SK-N-SH (cell line): ENCODE measurements around the gene DNAJB7. TPM values are rescaled to one million over a fixed set of nuclear protein-coding genes. Genes with fewer than 3 reads are reported as not detected.
A peak's percentile ranks its signal among the peaks of the same experiment; 100 is the strongest.

Experiments
- CTCF ChIA-PET: fragments of 300-600, 350-600 bp; formaldehyde crosslinking; extraction: SDS; loops from one replicate; lab custom pipeline; 2021; lab: Yijun Ruan, JAX
- POLR2A ChIA-PET: fragments of 350-600 bp; sonication (Branson Sonifier 250); formaldehyde crosslinking; extraction: SDS; loops from one replicate; lab custom pipeline; 2020; ENCODE audit warnings: antibody characterized with exemption, inconsistent platforms; lab: Yijun Ruan, JAX
- DNase-seq: peaks from one replicate; pipeline ENCODE4 v3.0.0; 2012
- H2AFZ ChIP-seq: fragments of 200-600 bp; sonication (generic); 2 replicates; pipeline ENCODE4 v1.8.1; 2016; ENCODE audit warnings: antibody characterized with exemption, mild to moderate bottlenecking, low read depth
- H3F3A ChIP-seq: fragments of 200-600 bp; sonication (generic); replicated peaks from 2 replicates; pipeline ENCODE3; 2016; ENCODE audit warnings: antibody characterized with exemption, mild to moderate bottlenecking; ENCODE audit not compliant: insufficient read depth
- H3K27ac ChIP-seq, 2 experiments: fragments of 200-500 bp in 1 of 2; fragments of 200-600 bp in 1 of 2; sonication (Bioruptor generic) in 1 of 2; sonication (generic), shearing (Covaris generic) in 1 of 2; 2 replicates each; pipeline versions ENCODE4 v1.5.1 to v1.6.1; 2014 to 2016; ENCODE audit warnings: low read depth in 2 of 2, inconsistent platforms in 1 of 2, low read length in 1 of 2, mild to moderate bottlenecking in 1 of 2, mixed read lengths in 1 of 2
- H3K27me3 ChIP-seq: fragments of 200-600 bp; sonication (generic), shearing (Covaris generic); 2 replicates; pipeline ENCODE4 v1.6.1; 2016; ENCODE audit warnings: mixed run types; ENCODE audit not compliant: insufficient read depth
- H3K36me3 ChIP-seq, 2 experiments: fragments of 200-500 bp in 1 of 2; fragments of 200-600 bp in 1 of 2; sonication (Bioruptor generic) in 1 of 2; sonication (generic) in 1 of 2; replicated peaks in 1 of 2; 2 replicates each; pipeline versions ENCODE3 to v1.5.1; 2014 to 2016; ENCODE audit warnings: low read length in 1 of 2, mild to moderate bottlenecking in 1 of 2; ENCODE audit not compliant: insufficient read depth in 2 of 2, control insufficient read depth in 1 of 2
- H3K4me1 ChIP-seq, 2 experiments: fragments of 200-500 bp in 1 of 2; fragments of 200-600 bp in 1 of 2; sonication (Bioruptor generic) in 1 of 2; sonication (generic), shearing (Covaris generic) in 1 of 2; 2 replicates each; pipeline versions ENCODE4 v1.5.1 to v1.6.1; 2014 to 2016; ENCODE audit warnings: low read depth in 1 of 2, low read length in 1 of 2, mixed run types in 1 of 2; ENCODE audit not compliant: insufficient read depth in 2 of 2, control insufficient read depth in 1 of 2
- H3K4me2 ChIP-seq: fragments of 200-600 bp; sonication (generic), shearing (Covaris generic); 2 replicates; pipeline ENCODE4 v1.6.1; 2017; ENCODE audit warnings: mixed run types
- H3K4me3 ChIP-seq, 2 experiments: fragments of 200-500 bp in 1 of 2; fragments of 200-600 bp in 1 of 2; sonication (Bioruptor generic) in 1 of 2; sonication (generic), shearing (Covaris generic) in 1 of 2; 2 replicates each; pipeline versions ENCODE4 v1.5.1 to v1.8.1; 2014 to 2016; ENCODE audit warnings: low read depth in 2 of 2, inconsistent platforms in 1 of 2, low read length in 1 of 2, mild to moderate bottlenecking in 1 of 2, mixed read lengths in 1 of 2, moderate library complexity in 1 of 2
- H3K79me2 ChIP-seq: fragments of 200-600 bp; sonication (generic); 2 replicates; pipeline ENCODE4 v1.8.1; 2017; ENCODE audit warnings: mild to moderate bottlenecking; ENCODE audit not compliant: insufficient read depth
- H3K9ac ChIP-seq: fragments of 200-600 bp; sonication (generic); 2 replicates; pipeline ENCODE4 v1.6.1; 2017; ENCODE audit warnings: mixed run types
- H3K9me2 ChIP-seq: fragments of 200-600 bp; sonication (generic); 2 replicates; pipeline ENCODE4 v1.6.1; 2017; ENCODE audit warnings: mixed run types
- H3K9me3 ChIP-seq: fragments of 200-600 bp; sonication (generic); 2 replicates; pipeline ENCODE4 v1.6.1; 2017; ENCODE audit warnings: mixed run types, mild to moderate bottlenecking, moderate library complexity
- H4K20me1 ChIP-seq: fragments of 200-600 bp; sonication (generic); 2 replicates; pipeline ENCODE4 v1.6.1; 2017; ENCODE audit warnings: mild to moderate bottlenecking, mixed run types; ENCODE audit not compliant: insufficient read depth
- CHD2 ChIP-seq: fragments of 150-350 bp; IDR thresholded peaks from 2 replicates; pipeline ENCODE4 v1.6.1; 2018; ENCODE audit warnings: low read length; ENCODE audit not compliant: partially characterized antibody
- EZH2phosphoT487 ChIP-seq: fragments of 200-600 bp; sonication (generic); IDR thresholded peaks from 2 replicates; pipeline ENCODE4 v1.6.1; 2017; ENCODE audit warnings: low read depth, mixed run types, mild to moderate bottlenecking, antibody characterized with exemption, moderate library complexity, borderline replicate concordance
- GATA2 ChIP-seq: sonication (generic); formaldehyde crosslinking; IDR thresholded peaks from 2 replicates; pipeline ENCODE4 v1.5.0; 2020; ENCODE audit warnings: mild to moderate bottlenecking, missing genetic modification reagents
- IRF3 ChIP-seq: fragments of 150-350 bp; IDR thresholded peaks from 2 replicates; pipeline ENCODE4 v1.6.1; 2016; ENCODE audit warnings: mild to moderate bottlenecking, low read depth, low read length
- JUND ChIP-seq: IDR thresholded peaks from 2 replicates; pipeline ENCODE4 v1.4.0; 2012
- NRF1 ChIP-seq: IDR thresholded peaks from 2 replicates; pipeline ENCODE4 v1.6.1; 2012; ENCODE audit warnings: low read depth, mild to moderate bottlenecking, low read length
- POLR2AphosphoS5 ChIP-seq: IDR thresholded peaks from 2 replicates; pipeline ENCODE4 v1.6.1; 2012; ENCODE audit warnings: low read depth, low read length
- TAF1 ChIP-seq: IDR thresholded peaks from 2 replicates; pipeline ENCODE4 v1.6.1; 2012; ENCODE audit warnings: low read depth, mild to moderate bottlenecking, low read length, moderate library complexity, borderline replicate concordance
- USF1 ChIP-seq: IDR thresholded peaks from 2 replicates; pipeline ENCODE4 v1.4.0; 2012; ENCODE audit warnings: low read depth, borderline replicate concordance
- WGBS: methylation state at CpG from one replicate; pipeline ENCODE4 v1.1.6; 2017; ENCODE audit warnings: low lambda C conversion rate; 5-methylcytosine and 5-hydroxymethylcytosine counted together
- polyA plus RNA-seq, 3 experiments: library from polyadenylated mRNA; depleted of rRNA; stranded (reverse); fragments of >200 nt; gene quantifications; 2 replicates each; pipeline ENCODE4 v1.2.3, GENCODE V29; 2012
- TF ChIP-seq, protein P1 (sequence below): IDR thresholded peaks from 2 replicates; pipeline ENCODE4 v1.4.0; 2012; ENCODE audit warnings: low read depth, borderline replicate concordance
- TF ChIP-seq, protein P2 (sequence below): IDR thresholded peaks from 2 replicates; pipeline ENCODE4 v1.6.1; 2012; ENCODE audit warnings: mild to moderate bottlenecking, low read depth, low read length, moderate library complexity

DNAJB7 gene
- polyA plus RNA-seq, 1 of the 3 experiments (the other 2 are of a cell fraction): not detected

- TF ChIP-seq, protein P1, sequence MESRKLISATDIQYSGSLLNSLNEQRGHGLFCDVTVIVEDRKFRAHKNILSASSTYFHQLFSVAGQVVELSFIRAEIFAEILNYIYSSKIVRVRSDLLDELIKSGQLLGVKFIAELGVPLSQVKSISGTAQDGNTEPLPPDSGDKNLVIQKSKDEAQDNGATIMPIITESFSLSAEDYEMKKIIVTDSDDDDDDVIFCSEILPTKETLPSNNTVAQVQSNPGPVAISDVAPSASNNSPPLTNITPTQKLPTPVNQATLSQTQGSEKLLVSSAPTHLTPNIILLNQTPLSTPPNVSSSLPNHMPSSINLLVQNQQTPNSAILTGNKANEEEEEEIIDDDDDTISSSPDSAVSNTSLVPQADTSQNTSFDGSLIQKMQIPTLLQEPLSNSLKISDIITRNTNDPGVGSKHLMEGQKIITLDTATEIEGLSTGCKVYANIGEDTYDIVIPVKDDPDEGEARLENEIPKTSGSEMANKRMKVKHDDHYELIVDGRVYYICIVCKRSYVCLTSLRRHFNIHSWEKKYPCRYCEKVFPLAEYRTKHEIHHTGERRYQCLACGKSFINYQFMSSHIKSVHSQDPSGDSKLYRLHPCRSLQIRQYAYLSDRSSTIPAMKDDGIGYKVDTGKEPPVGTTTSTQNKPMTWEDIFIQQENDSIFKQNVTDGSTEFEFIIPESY: no peak
- TF ChIP-seq IRF3: no peak
- TF ChIP-seq, all 33 proteins: peak for 5
Measured at GRCh38 chr22:40818747-40819598, 42.9 kb downstream of the DNAJB7 start, which contains the start of gene SLC25A17 (continued).

GRCh38 chr22:40818192-40818746 is 43.6 kb downstream of the DNAJB7 start:
- H3K36me3 ChIP-seq: peaks cover 0 to 9% of the 10 kb centered on the region in 2 experiments
- no peak for TF ChIP-seq IRF3
- TF ChIP-seq, protein P2, sequence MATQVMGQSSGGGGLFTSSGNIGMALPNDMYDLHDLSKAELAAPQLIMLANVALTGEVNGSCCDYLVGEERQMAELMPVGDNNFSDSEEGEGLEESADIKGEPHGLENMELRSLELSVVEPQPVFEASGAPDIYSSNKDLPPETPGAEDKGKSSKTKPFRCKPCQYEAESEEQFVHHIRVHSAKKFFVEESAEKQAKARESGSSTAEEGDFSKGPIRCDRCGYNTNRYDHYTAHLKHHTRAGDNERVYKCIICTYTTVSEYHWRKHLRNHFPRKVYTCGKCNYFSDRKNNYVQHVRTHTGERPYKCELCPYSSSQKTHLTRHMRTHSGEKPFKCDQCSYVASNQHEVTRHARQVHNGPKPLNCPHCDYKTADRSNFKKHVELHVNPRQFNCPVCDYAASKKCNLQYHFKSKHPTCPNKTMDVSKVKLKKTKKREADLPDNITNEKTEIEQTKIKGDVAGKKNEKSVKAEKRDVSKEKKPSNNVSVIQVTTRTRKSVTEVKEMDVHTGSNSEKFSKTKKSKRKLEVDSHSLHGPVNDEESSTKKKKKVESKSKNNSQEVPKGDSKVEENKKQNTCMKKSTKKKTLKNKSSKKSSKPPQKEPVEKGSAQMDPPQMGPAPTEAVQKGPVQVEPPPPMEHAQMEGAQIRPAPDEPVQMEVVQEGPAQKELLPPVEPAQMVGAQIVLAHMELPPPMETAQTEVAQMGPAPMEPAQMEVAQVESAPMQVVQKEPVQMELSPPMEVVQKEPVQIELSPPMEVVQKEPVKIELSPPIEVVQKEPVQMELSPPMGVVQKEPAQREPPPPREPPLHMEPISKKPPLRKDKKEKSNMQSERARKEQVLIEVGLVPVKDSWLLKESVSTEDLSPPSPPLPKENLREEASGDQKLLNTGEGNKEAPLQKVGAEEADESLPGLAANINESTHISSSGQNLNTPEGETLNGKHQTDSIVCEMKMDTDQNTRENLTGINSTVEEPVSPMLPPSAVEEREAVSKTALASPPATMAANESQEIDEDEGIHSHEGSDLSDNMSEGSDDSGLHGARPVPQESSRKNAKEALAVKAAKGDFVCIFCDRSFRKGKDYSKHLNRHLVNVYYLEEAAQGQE: no peak
- no peak for TF ChIP-seq NRF1
- TF ChIP-seq JUND: no peak
- no peak for TF ChIP-seq USF1
- no peak for TF ChIP-seq POLR2AphosphoS5
- no peak for TF ChIP-seq GATA2 (CRISPR knock-in tag)
- no peak for TF ChIP-seq CHD2
- no peak for TF ChIP-seq TAF1
- no peak for TF ChIP-seq EZH2phosphoT487
- H4K20me1 ChIP-seq: no peaks in the 10 kb centered on the region
- POLR2A ChIA-PET: no interaction called here
- H3K4me3 ChIP-seq: peak overlapping the region; percentile 73 to 80
- no peak for DNase-seq
- no peaks in the 10 kb centered on the region for H3K9me2 ChIP-seq
- peak overlapping the region; percentile 85; the same call in 1 of the 2 replicates for H3K9ac ChIP-seq
- H3K79me2 ChIP-seq: peaks cover 42% of the 10 kb centered on the region
- H3K9me3 ChIP-seq: no peaks in the 10 kb centered on the region
- H3F3A ChIP-seq: peaks cover 5% of the 10 kb centered on the region
- H3K27ac ChIP-seq: peak overlapping the region in 1 of 2 experiments; percentile 68; a peak in 1 of 4 replicates
- H3K27me3 ChIP-seq: no peaks in the 10 kb centered on the region
- CTCF ChIA-PET: interaction anchor here (0.7 kb wide), 1 partner anchor 17 kb away, joined by 3 read pairs; no protein-coding TSS in a partner anchor
- 12% methylated on average over 5 of the region's 14 CpGs for WGBS
- peak overlapping the region; percentile 78 for H3K4me2 ChIP-seq
- peaks cover 0 to 5% of the 10 kb centered on the region in 2 experiments; a peak in 2 of 4 replicates for H3K4me1 ChIP-seq
- H2AFZ ChIP-seq: no peak overlapping the region
